GM19099 (cell line): ENCODE measurements around the gene PSMB5.

Experiments
- POLR2A ChIP-seq: IDR thresholded peaks from 3 replicates; pipeline ENCODE4 v1.6.1; 2011; ENCODE audit warnings: low read depth; ENCODE audit not compliant: insufficient read length; ENCODE audit errors: extremely low read depth

PSMB5 gene

GRCh38 chr14:23054000-23054811, 19.5 kb upstream of the PSMB5 start:
- no peak for TF ChIP-seq POLR2A

GRCh38 chr14:23053426-23053825, 18.7 kb upstream of the PSMB5 start:
- no peak for TF ChIP-seq POLR2A

DNA sequence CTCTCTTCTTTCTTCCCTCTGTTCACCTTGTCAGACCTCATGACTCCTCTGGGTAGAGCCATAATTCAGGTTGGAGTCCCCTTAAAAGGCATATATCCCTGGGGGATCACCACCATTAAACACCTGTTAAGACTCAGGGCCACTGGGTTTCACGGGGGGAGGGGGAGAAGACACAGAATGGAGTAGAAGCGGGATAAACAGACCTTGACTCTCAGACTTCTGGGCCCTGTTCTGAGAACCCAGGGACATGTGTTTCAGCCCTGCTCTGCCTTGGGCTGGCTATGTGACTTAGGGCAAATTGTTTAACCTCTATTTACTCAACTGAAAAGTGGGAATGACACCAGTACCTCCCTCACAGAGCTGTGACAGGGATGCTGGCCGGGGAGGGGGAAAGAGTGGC, 18.0 kb upstream of the PSMB5 start:
- no peak for TF ChIP-seq POLR2A

GRCh38 chr14:23052182-23052623, 17.5 kb upstream of the PSMB5 start:
- TF ChIP-seq POLR2A, result no peak

GRCh38 chr14:23051141-23052057, 16.7 kb upstream of the PSMB5 start:
- TF ChIP-seq POLR2A, result no peak

GRCh38 chr14:23049011-23049410, 14.3 kb upstream of the PSMB5 start:
- no peak for TF ChIP-seq POLR2A

DNA sequence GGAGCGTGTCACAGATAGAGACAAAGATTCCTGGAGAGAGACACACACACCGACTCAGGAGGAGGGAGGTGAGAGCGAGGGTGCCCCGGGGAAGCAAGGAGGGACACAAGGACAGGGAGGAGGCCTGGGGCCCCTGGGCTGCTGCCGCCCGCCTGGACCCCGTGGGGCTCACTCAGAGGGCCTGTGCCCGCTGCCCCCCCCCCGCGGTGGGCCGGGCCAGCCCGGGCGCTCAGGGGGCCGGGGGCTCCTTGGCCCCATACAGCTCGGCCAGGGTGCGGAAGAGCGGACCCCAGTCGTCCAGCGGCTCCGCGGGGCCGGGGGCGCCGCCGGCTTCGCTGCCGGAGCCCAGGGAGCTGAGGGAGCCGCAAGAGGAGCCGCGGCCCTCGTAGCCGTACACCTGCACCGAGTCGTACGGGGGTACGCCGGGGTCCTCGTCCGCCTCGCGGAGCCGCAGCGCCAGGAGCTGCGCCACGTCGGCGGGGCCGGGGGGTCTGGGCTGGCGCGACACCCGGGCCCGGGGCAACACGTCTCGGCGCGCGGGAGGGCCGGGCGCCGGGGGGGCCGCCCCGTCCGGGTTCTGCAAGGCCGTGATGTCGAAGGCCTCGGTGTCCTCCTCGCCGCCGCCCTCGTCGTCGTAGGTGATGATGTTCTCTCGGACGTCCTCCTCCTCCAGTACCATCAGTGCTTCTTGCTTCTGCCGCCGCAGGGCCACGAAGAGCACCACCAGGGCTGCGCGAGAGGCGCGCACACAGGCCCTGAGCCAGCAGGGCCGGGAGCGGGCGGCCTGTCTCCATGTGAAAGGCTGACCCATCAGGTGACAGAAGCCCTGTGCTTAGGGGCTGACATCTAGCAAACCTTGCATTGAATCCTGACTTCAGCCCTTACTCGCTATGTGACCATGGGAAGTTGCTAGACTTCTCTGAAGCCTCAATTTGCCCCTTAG, 13.3 kb upstream of the PSMB5 start:
- no peak for TF ChIP-seq POLR2A

DNA sequence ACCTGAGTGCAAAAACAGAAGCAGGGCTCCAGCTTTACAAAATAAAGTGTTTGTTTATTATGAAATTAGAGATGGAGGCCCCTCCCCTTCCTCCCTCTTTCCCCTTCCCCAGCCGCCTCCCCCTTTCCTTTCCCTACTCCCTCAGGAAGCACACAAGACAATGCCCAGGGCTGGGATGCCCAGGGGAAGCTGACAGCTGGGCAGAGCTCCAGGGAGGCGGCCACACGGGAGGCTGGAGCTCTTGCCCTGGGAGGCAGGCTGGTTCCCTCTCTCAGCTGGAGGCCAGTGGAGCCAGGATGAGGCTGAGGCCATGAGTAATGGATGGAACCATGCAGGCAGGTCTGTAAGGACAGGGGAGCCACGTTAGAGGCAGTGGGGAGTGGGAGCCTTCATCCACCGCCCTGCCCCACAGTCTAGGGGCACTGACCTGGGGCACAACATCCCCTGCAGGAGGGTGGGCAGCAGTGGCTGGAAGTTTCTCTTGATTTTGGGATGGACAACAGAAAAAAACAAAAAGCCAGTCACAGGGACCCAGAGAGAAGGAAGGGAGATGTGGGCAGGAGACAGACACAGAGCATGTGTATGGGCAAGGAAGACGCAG, 12.4 kb upstream of the PSMB5 start:
- no peak for TF ChIP-seq POLR2A

DNA sequence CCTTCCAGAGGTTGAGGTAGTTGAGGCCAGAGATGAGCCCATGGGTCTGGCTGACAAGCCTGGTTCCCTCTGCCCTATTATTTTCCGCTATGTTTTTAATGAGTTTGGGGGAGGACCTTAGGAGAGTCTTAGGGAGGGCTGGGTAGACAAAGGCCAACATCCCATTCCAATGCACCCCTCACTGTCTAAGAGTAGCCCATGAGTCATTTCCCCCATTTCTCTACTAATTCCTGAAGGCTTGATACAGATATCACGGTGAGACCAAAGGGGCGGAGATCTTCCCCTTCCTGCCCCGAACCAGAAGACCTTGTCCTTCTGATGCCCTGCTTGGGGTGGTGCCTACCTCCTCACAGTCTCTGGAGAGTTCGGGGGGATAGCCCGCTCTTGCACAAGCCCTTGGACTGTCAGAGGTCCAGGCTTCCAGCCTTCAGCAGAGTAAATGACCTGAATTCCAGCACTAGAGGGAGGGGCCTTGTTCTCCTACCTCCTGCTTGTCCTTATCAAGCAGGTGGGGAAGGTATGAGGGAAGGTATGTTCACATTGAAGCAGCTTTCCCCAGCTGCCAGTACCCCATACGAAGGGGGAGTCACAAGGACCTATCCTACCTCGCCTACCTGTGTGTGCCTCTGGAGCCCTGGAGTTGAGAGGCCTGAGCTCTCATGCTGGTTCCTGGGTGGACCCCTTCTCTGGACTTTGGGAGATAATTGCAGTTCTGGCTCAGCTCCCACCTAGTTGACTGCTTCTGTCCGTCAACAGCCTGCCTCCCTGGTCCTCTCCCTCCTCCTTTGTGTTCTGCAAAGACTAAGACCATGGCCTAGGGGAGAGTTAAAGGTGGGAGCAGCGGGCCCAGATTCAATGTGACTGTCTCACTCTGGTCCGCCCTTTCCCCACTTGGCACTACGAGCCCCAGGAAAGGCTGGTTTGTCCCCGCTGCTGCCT, 11.0 kb upstream of the PSMB5 start:
- no peak for TF ChIP-seq POLR2A

- TF ChIP-seq POLR2A, result no peak
Measured at GRCh38 chr14:23044840-23045239, 10.1 kb upstream of the PSMB5 start.

DNA sequence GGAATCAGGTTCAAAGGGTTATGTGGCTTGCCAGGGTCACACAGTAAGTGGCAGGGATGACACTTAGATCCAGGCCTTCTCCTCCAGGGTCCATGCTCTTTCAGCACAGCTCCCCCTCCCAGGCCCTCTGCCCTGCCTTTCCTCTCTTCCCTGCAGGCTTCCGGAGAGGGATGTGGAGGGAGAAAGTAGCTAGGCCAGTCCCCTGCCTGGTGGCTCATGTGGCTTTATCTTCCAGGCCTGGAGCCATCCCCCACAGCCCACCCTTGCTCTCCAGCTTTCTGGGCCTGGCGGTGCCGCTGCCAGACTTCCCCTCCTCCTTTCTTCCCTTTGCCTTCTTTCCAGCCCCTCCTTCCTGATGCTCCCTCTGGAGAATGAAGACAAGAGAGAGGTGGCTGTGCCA, 9.1 kb upstream of the PSMB5 start:
- TF ChIP-seq POLR2A, result no peak

DNA sequence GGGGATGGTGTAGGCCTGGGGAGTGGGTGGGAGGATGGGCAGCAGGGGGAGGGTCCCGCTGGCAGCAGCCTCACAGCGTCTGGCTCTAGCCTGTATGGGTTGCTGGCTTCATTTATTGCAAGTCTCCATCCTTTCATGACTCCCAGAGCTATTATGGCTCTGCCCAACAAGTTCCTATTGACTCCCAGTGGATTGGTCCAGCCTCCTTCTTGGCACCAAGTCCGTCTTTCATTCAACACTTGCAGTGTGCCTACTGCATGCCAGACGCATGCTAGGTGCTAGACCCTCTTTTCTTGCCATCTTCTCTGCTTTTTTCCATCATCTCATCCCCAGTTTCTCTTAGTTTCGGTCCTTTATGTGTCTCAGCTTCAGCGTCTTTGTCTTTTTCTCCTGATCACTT, 8.4 kb upstream of the PSMB5 start:
- TF ChIP-seq POLR2A, result no peak
